ENCODE measurements around the gene RUNDC3A.

GRCh38 chr17:44315760-44316731 is 7.6 kb downstream of the RUNDC3A start:
- no peak; a peak in 1 of 4 replicates for TF ChIP-seq CTCF (IDR thresholded peaks at IDR 0.05; ENCODE audit: control extremely low read depth in 1 of 3, insufficient read depth in 1 of 3, low read depth in 1 of 3, low read length in 3 of 3)
- peak; percentile 14; the same call in 1 of the 2 replicates for TF ChIP-seq CREB1 (IDR thresholded peaks at IDR 0.05)
- no peak for TF ChIP-seq MAX (IDR thresholded peaks at IDR 0.05)
- TF ChIP-seq RFX5 (IDR thresholded peaks at IDR 0.05; ENCODE audit: borderline replicate concordance, low read depth, low read length): no peak
- TF ChIP-seq POLR2A (IDR thresholded peaks at IDR 0.05; ENCODE audit: control extremely low read depth in 1 of 2, low read depth in 2 of 2, low read length in 2 of 2): no peak
- no peak for TF ChIP-seq PHF8 (conservative IDR thresholded peaks at IDR 0.05; ENCODE audit: low read depth, low read length)
- TF ChIP-seq ZNF274 (IDR thresholded peaks at IDR 0.05; ENCODE audit: borderline replicate concordance, extremely low read depth, low read length): no peak
- no peak for TF ChIP-seq EP300 (IDR thresholded peaks at IDR 0.05; ENCODE audit: borderline replicate concordance in 1 of 2, low read depth in 2 of 2, low read length in 2 of 2)
- no peak for TF ChIP-seq SP1 (IDR thresholded peaks at IDR 0.05; ENCODE audit: low read depth, low read length)
- no peak for TF ChIP-seq POLR2AphosphoS5 (IDR thresholded peaks at IDR 0.05; ENCODE audit: low read depth, low read length)
- TF ChIP-seq SIN3A (conservative IDR thresholded peaks at IDR 0.05 in 1 of 2, IDR thresholded peaks at IDR 0.05 in 1 of 2; ENCODE audit: low read depth in 1 of 2, low read length in 2 of 2): peak in 1 of 2 experiments; percentile 54; a peak in 1 of 4 replicates
- TF ChIP-seq YY1 (IDR thresholded peaks at IDR 0.05; ENCODE audit: low read depth, low read length): no peak
- TF ChIP-seq SRF (IDR thresholded peaks at IDR 0.05; ENCODE audit: low read depth, low read length): no peak
